Liver (tissue), 9 donors: ENCODE measurements around the gene MYO1H. TPM values are rescaled to one million over a fixed set of nuclear protein-coding genes. Genes with fewer than 3 reads are reported as not detected.
A peak's percentile ranks its signal among the peaks of the same experiment; 100 is the strongest.

Experiments used
- DNase-seq: peaks from one replicate; pipeline ENCODE4 v3.0.0-alpha.2; 2017; ENCODE audit warnings: low spot score
- H3K27ac ChIP-seq, 2 donors: one replicate each; pipeline ENCODE4 v1.7.0; 2013; ENCODE audit warnings: inconsistent platforms in 2 of 2, low read length in 2 of 2, control low read depth in 1 of 2, low read depth in 1 of 2, mild to moderate bottlenecking in 1 of 2
- H3K27me3 ChIP-seq, 4 donors: one replicate each; pipeline versions ENCODE4 v1.6.1 to v1.7.0; 2013; ENCODE audit warnings: low read length in 3 of 4, inconsistent platforms in 1 of 4, mild to moderate bottlenecking in 1 of 4, moderate library complexity in 1 of 4; ENCODE audit not compliant: control insufficient read depth in 4 of 4, insufficient read depth in 4 of 4
- H3K36me3 ChIP-seq, 4 donors: one replicate each; pipeline versions ENCODE4 v1.6.1 to v1.7.0; 2013; ENCODE audit warnings: low read length in 3 of 4, mild to moderate bottlenecking in 3 of 4, low read depth in 1 of 4, moderate library complexity in 1 of 4; ENCODE audit not compliant: control insufficient read depth in 4 of 4, insufficient read depth in 3 of 4
- H3K4me1 ChIP-seq, 4 donors: one replicate each; pipeline versions ENCODE4 v1.6.1 to v1.7.0; 2013; ENCODE audit warnings: low read length in 3 of 4, mild to moderate bottlenecking in 3 of 4, moderate library complexity in 1 of 4; ENCODE audit not compliant: control insufficient read depth in 4 of 4, insufficient read depth in 4 of 4
- H3K4me3 ChIP-seq, 3 donors: one replicate each; pipeline versions ENCODE4 v1.6.1 to v1.7.0; 2013; ENCODE audit warnings: low read length in 3 of 3, control low read depth in 1 of 3, low read depth in 1 of 3, mild to moderate bottlenecking in 1 of 3
- H3K9ac ChIP-seq, 2 donors: one replicate each; pipeline ENCODE4 v1.7.0; 2013; ENCODE audit warnings: low read length in 2 of 2, mild to moderate bottlenecking in 2 of 2, moderate library complexity in 2 of 2, control low read depth in 1 of 2, low read depth in 1 of 2
- H3K9me3 ChIP-seq, 4 donors: one replicate each; pipeline versions ENCODE4 v1.6.1 to v1.7.0; 2013; ENCODE audit warnings: low read length in 3 of 4; ENCODE audit not compliant: control insufficient read depth in 4 of 4
- ATF3 ChIP-seq: IDR thresholded peaks from 2 replicates; pipeline ENCODE4 v1.6.1; 2016; ENCODE audit warnings: antibody characterized with exemption
- FOXA1 ChIP-seq: IDR thresholded peaks from 2 replicates; pipeline ENCODE4 v1.6.1; 2016; ENCODE audit warnings: antibody characterized with exemption
- GABPA ChIP-seq, 2 donors: IDR thresholded peaks in 1 of 2; conservative IDR thresholded peaks in 1 of 2; 2 replicates each; pipeline ENCODE4 v1.6.1; 2016; ENCODE audit warnings: antibody characterized with exemption in 2 of 2, mild to moderate bottlenecking in 1 of 2, moderate library complexity in 1 of 2
- HNF4A ChIP-seq, 2 donors: conservative IDR thresholded peaks; 2 replicates each; pipeline ENCODE4 v1.6.1; 2016; ENCODE audit warnings: antibody characterized with exemption in 2 of 2, mild to moderate bottlenecking in 2 of 2
- HNF4G ChIP-seq: IDR thresholded peaks from 2 replicates; pipeline ENCODE4 v1.6.1; 2016; ENCODE audit warnings: antibody characterized with exemption
- NR2F2 ChIP-seq: IDR thresholded peaks from 2 replicates; pipeline ENCODE4 v1.6.1; 2016; ENCODE audit warnings: antibody characterized with exemption
- RAD21 ChIP-seq, 2 donors: IDR thresholded peaks; 2 replicates each; pipeline ENCODE4 v1.6.1; 2016; ENCODE audit warnings: antibody characterized with exemption in 2 of 2, mild to moderate bottlenecking in 2 of 2
- RXRA ChIP-seq, 2 donors: IDR thresholded peaks; 2 replicates each; pipeline ENCODE4 v1.6.1; 2017 to 2018; ENCODE audit warnings: antibody characterized with exemption in 2 of 2, mild to moderate bottlenecking in 1 of 2
- SP1 ChIP-seq: IDR thresholded peaks from 2 replicates; pipeline ENCODE4 v1.6.1; 2018; ENCODE audit warnings: antibody characterized with exemption, mild to moderate bottlenecking
- TAF1 ChIP-seq: conservative IDR thresholded peaks from 2 replicates; pipeline ENCODE4 v1.6.1; 2016; ENCODE audit warnings: antibody characterized with exemption, mild to moderate bottlenecking
- YY1 ChIP-seq: IDR thresholded peaks from 2 replicates; pipeline ENCODE4 v1.6.1; 2016; ENCODE audit warnings: antibody characterized with exemption, mild to moderate bottlenecking
- WGBS: extraction: QIAGEN DNeasy Blood & Tissue Kit; methylation state at CpG from one replicate; pipeline ENCODE4 v1.1.7; 2013; 5-methylcytosine and 5-hydroxymethylcytosine counted together
- polyA plus RNA-seq, 2 donors: library from polyadenylated mRNA; stranded (reverse) in 1 of 2; unstranded in 1 of 2; fragments of 200-250 nt in 1 of 2; fragments of >200 nt in 1 of 2; fragmentation: Nextera tagmentation in 1 of 2; extraction: Ambion mirVana in 1 of 2; gene quantifications; one replicate each; pipeline versions ENCODE4 v1.2.1 to v1.2.3, GENCODE V29; 2013 to 2015
- total RNA-seq, 2 donors: library from RNA; depleted of rRNA; stranded (reverse); fragments of >200 nt; gene quantifications; one replicate each; pipeline ENCODE4 v1.2.3, GENCODE V29; 2014
- TF ChIP-seq, protein P1 (sequence below): fragments of 150-350 bp; IDR thresholded peaks from 2 replicates; pipeline ENCODE4 v1.5.1; 2017; ENCODE audit warnings: improper control_type of control experiment, low read depth, low read length; ENCODE audit not compliant: missing input control
- donor health status: healthy.
- donor health status: healthy.
- donor health status: healthy.
- donor health status: healthy.
- donor health status: healthy.

MYO1H gene
- total and polyA plus RNA-seq, 4 donors = not detected

- 80% methylated on average over 6 of the region's 6 CpGs for WGBS
- H3K27me3 ChIP-seq = peaks cover 0 to 3% (median 0%) of the 10 kb centered on the region in 4 donors
Measured at GRCh38 chr12:109305547-109305946, 42.2 kb upstream of the MYO1H start.

GRCh38 chr12:109307051-109307450 lies 40.6 kb upstream of the MYO1H start:
- WGBS = 63% methylated on average over 9 of the region's 9 CpGs
- H3K36me3 ChIP-seq = no peaks in the 10 kb centered on the region
- peak; percentile 49 for DNase-seq
- H3K27ac ChIP-seq = no peak overlapping the region
- no peaks in the 10 kb centered on the region for H3K9me3 ChIP-seq
- H3K27me3 ChIP-seq = peaks cover 0 to 3% (median 0%) of the 10 kb centered on the region in 4 donors
- no peak overlapping the region for H3K4me3 ChIP-seq
- H3K9ac ChIP-seq = no peak overlapping the region
- no peak for TF ChIP-seq GABPA (IDR thresholded peaks at IDR 0.05 in 1 of 2, conservative IDR thresholded peaks at IDR 0.05 in 1 of 2)
- no peak for TF ChIP-seq NR2F2
- TF ChIP-seq, protein P1, sequence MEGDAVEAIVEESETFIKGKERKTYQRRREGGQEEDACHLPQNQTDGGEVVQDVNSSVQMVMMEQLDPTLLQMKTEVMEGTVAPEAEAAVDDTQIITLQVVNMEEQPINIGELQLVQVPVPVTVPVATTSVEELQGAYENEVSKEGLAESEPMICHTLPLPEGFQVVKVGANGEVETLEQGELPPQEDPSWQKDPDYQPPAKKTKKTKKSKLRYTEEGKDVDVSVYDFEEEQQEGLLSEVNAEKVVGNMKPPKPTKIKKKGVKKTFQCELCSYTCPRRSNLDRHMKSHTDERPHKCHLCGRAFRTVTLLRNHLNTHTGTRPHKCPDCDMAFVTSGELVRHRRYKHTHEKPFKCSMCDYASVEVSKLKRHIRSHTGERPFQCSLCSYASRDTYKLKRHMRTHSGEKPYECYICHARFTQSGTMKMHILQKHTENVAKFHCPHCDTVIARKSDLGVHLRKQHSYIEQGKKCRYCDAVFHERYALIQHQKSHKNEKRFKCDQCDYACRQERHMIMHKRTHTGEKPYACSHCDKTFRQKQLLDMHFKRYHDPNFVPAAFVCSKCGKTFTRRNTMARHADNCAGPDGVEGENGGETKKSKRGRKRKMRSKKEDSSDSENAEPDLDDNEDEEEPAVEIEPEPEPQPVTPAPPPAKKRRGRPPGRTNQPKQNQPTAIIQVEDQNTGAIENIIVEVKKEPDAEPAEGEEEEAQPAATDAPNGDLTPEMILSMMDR = no peak
- TF ChIP-seq HNF4G = no peak
- no peak for TF ChIP-seq YY1
- no peak for TF ChIP-seq TAF1
- TF ChIP-seq SP1 = no peak
- no peak for TF ChIP-seq RAD21 (IDR thresholded peaks at IDR 0.05)
- TF ChIP-seq FOXA1 = no peak
- H3K4me1 ChIP-seq = peaks cover 2 to 29% (median 17%) of the 10 kb centered on the region in 4 donors

More at GRCh38 chr12:109305547-109305946, 42.2 kb upstream of the MYO1H start:
- Histone ChIP-seq H3K9ac (no peak overlapping the region), H3K27ac (no peak overlapping the region), H3K4me3 (no peak overlapping the region), H3K36me3 (no peaks in the 10 kb centered on the region), H3K9me3 (no peaks in the 10 kb centered on the region), H3K4me1 (peaks cover 2 to 29% (median 16%) of the 10 kb centered on the region in 4 donors)
- DNase-seq = no peak
- no peak for TF ChIP-seq HNF4G
- no peak for TF ChIP-seq HNF4A (conservative IDR thresholded peaks at IDR 0.05)

DNA sequence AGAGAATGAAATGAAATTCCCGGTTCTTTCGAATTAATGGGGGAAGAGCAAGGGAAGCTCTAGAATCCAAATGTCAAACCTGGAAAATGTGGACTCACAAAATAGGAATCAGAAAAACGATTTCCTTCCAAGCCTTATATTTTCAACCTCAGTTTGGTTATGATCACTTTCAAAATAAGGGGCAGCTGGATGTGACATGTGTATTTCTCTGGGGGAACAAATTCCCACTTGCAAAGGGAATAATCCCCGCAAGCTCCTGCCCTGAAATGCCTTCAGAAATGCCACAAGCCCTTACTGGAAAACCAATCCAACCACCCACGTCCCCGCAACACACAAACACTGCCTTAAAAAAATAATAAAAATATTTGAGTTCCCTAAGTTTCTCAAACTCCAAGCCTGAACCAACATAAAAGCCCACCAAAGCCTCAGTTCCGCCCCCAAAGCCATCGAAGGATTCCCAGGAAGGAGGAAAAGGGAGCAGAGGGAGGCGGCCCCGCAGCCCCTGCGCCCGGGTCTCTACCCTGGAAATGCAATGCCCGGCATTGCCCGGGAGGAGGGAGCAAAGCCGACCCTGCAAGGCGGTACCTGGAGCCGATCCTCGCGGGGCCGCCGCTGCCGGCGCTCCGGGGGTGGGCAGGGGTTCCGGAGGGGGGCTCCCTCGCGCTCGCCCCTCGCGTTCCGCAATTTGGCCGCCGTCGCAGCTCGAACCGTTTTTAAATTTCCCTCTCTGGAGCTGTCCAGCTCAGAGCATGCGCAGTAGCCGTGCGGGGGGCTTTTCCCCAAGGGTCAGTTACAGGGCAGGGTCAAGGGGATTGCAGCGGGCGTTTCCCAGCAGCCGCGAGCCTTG lies 38.9 kb upstream of the MYO1H start, which contains the start of gene FOXN4:
Gene FOXN4, minus strand, starts transcription at position 751 of the 847 bp plus-strand sequence. CDS start 963 bp downstream, outside the sequence.
- Histone ChIP-seq H3K27me3 (peaks cover 0 to 3% (median 0%) of the 10 kb centered on the region in 4 donors), H3K36me3 (no peaks in the 10 kb centered on the region)

More for the DNA sequence above, 38.9 kb upstream of the MYO1H start, which contains the start of gene FOXN4:
- peak within 1 kb of the TSS in 2 of 3 donors; percentile 3 to 63 for H3K4me3 ChIP-seq
- no peaks in the 10 kb centered on the region for H3K9me3 ChIP-seq
- H3K4me1 ChIP-seq = peaks cover 2 to 21% (median 8%) of the 10 kb centered on the region in 4 donors
- WGBS = 13% methylated on average over 43 of the region's 43 CpGs
- H3K27ac ChIP-seq = no peak within 1 kb of the TSS
- DNase-seq = no peak
- TF ChIP-seq RXRA (IDR thresholded peaks at IDR 0.05) = no peak
- TF ChIP-seq YY1 = no peak
- TF ChIP-seq GABPA (IDR thresholded peaks at IDR 0.05 in 1 of 2, conservative IDR thresholded peaks at IDR 0.05 in 1 of 2) = no peak
- TF ChIP-seq, protein P1 = no peak
- no peak for TF ChIP-seq SP1
- no peak for TF ChIP-seq ATF3
- H3K9ac ChIP-seq = no peak within 1 kb of the TSS
